Head of caudate nucleus (tissue), 42 donors: ENCODE data around the gene DHX30.
"Not testable (repeated sequence)": the region's sequence is repeated elsewhere in the genome, so short reads cannot be mapped to it uniquely, and the experiment has no call there.

ENCODE experiments used
- DNase-seq, 42 donors: peaks; one replicate each; pipeline versions ENCODE4 v3.0.0 to v3.0.0-alpha.2; 2020 to 2021; ENCODE audit warnings: mixed read lengths in 7 of 42
- intact Hi-C: fragments of 100-400 bp; cut with DNase I; formaldehyde crosslinking; loops from one replicate; pipeline ENCODE4 v1.15.0; 2022

DHX30 gene

GRCh38 chr3:47802734-47803479 is at the start of gene DHX30:
TSS of gene DHX30 (plus strand) at chr3:47803138. CDS start at chr3:47810684, 7,546 bp downstream.
- peak; percentile 73 to 97 (median 92) for DNase-seq
- intact Hi-C loops = no loop called here

GRCh38 chr3:47758261-47759025 is 44.5 kb upstream of the DHX30 start:
- DNase-seq = no peak
- intact Hi-C loops = no loop called here

- DNase-seq, intact Hi-C loops: not testable (repeated sequence)
Observed at GRCh38 chr3:47760207-47760606, 42.7 kb upstream of the DHX30 start.

- intact Hi-C loops = no loop called here
- DNase-seq = no peak
Observed at GRCh38 chr3:47761046-47761445, 41.9 kb upstream of the DHX30 start.

GRCh38 chr3:47762233-47762632 is 40.7 kb upstream of the DHX30 start:
- no peak for DNase-seq
- intact Hi-C loops = no loop called here

GRCh38 chr3:47766186-47766585 is 36.8 kb upstream of the DHX30 start:
- intact Hi-C loops = no loop called here
- no peak for DNase-seq

GRCh38 chr3:47772047-47772446 is 30.9 kb upstream of the DHX30 start:
- DNase-seq = no peak
- intact Hi-C loops = no loop called here

- intact Hi-C loops = no loop called here
- no peak for DNase-seq
Observed at GRCh38 chr3:47772788-47773187, 30.1 kb upstream of the DHX30 start.

- intact Hi-C loops = no loop called here
Observed at GRCh38 chr3:47778746-47779145, 24.2 kb upstream of the DHX30 start.

GRCh38 chr3:47780741-47781684 is 21.9 kb upstream of the DHX30 start:
- DNase-seq = peak in 41 of 42 donors; percentile 34 to 86 (median 66)

More at GRCh38 chr3:47778746-47779145, 24.2 kb upstream of the DHX30 start:
- no peak for DNase-seq

GRCh38 chr3:47781685-47782445 is 21.1 kb upstream of the DHX30 start, which contains the start of gene SMARCC1:
TSS of gene SMARCC1 (minus strand) at chr3:47781893. CDS start at chr3:47781797, 96 bp downstream.
- peak; percentile 92 to 99 (median 98) for DNase-seq
- intact Hi-C loops = loop anchor here (2.0 kb wide), 1 partner anchor 269 kb away; the partner anchor contains the start of gene ELP6

More at GRCh38 chr3:47780741-47781684, 21.9 kb upstream of the DHX30 start:
- intact Hi-C loops = loop anchor here (2.0 kb wide), 1 partner anchor 268 kb away; the partner anchor contains the start of gene ELP6

- DNase-seq = no peak
- intact Hi-C loops = no loop called here
Observed at GRCh38 chr3:47782446-47783308, 20.3 kb upstream of the DHX30 start.

GRCh38 chr3:47783673-47784072 is 19.3 kb upstream of the DHX30 start:
- no peak for DNase-seq
- intact Hi-C loops = no loop called here

GRCh38 chr3:47791193-47791855 is 11.6 kb upstream of the DHX30 start:
- DNase-seq = no peak
- intact Hi-C loops = loop anchor here (5.0 kb wide), 1 partner anchor 369 kb away; no protein-coding TSS in a partner anchor

- no peak for DNase-seq
- intact Hi-C loops = loop anchor here (5.0 kb wide), 1 partner anchor 370 kb away; no protein-coding TSS in a partner anchor
Observed at GRCh38 chr3:47792699-47793098, 10.2 kb upstream of the DHX30 start.

- no peak for DNase-seq
- intact Hi-C loops = loop anchor here (5.0 kb wide), 1 partner anchor 372 kb away; no protein-coding TSS in a partner anchor
Observed at GRCh38 chr3:47794544-47794943, 8.4 kb upstream of the DHX30 start.

GRCh38 chr3:47799733-47800132 is 3.2 kb upstream of the DHX30 start:
- intact Hi-C loops = no loop called here
- no peak for DNase-seq
